Measurements from ENCODE around the gene GPRC5D.

- TF ChIP-seq EZH2 (IDR thresholded peaks at IDR 0.05; ENCODE audit: borderline replicate concordance, low read length) (no peak), CTCF (IDR thresholded peaks at IDR 0.05; ENCODE audit: low read length) (no peak)
Measured at GRCh38 chr12:12986775-12987331, 34.9 kb upstream of the GPRC5D start.
